HEK293 (cell line): ENCODE results near the gene HNRNPUL1.

ENCODE experiments used
- BCL11A ChIP-seq: fragments of 450-650 bp; formaldehyde crosslinking; IDR thresholded peaks from 2 replicates; pipeline ENCODE4 v1.5.1; 2016; ENCODE audit warnings: low read depth, missing biosample characterization, missing genetic modification characterization
- CTCF ChIP-seq: fragments of 450-650 bp; formaldehyde crosslinking; IDR thresholded peaks from 2 replicates; pipeline ENCODE4 v1.5.1; 2016; ENCODE audit warnings: missing biosample characterization, missing genetic modification characterization
- ZNF24 ChIP-seq: fragments of 450-650 bp; formaldehyde crosslinking; IDR thresholded peaks from 2 replicates; pipeline ENCODE4 v1.5.1; 2016; ENCODE audit warnings: missing biosample characterization, missing genetic modification characterization
- ZNF335 ChIP-seq: fragments of 450-650 bp; formaldehyde crosslinking; conservative IDR thresholded peaks from 2 replicates; pipeline ENCODE4 v1.5.1; 2016; ENCODE audit warnings: missing biosample characterization, missing genetic modification characterization
- ZNF513 ChIP-seq: fragments of 450-650 bp; IDR thresholded peaks from 2 replicates; pipeline ENCODE4 v1.5.1; 2018; ENCODE audit warnings: missing biosample characterization, missing genetic modification characterization

GRCh38 chr19:41238244-41238643, 25.9 kb upstream of the HNRNPUL1 start:
- TF ChIP-seq CTCF (tag by site-specific recombination) (no peak), ZNF335 (tag by site-specific recombination) (no peak), BCL11A (no peak), ZNF513 (no peak), ZNF24 (no peak)
